Body of pancreas (tissue), 4 donors: ENCODE measurements around the gene GALNT2.

Experiments
- CTCF ChIP-seq, 7 experiments: fragments of 450-650 bp in 4 of 7; fragments of 200-600 bp in 3 of 7; sonication (generic) in 3 of 7; IDR thresholded peaks; one replicate each; pipeline ENCODE4 v1.5.1; 2016 to 2019; ENCODE audit warnings: antibody characterized with exemption in 7 of 7
- POLR2A ChIP-seq, 3 donors: fragments of 450-650 bp; IDR thresholded peaks; one replicate each; pipeline ENCODE4 v1.6.1; 2016; ENCODE audit warnings: antibody characterized with exemption in 3 of 3, mild to moderate bottlenecking in 2 of 3

GRCh38 chr1:230249695-230250480, 182.8 kb downstream of the GALNT2 start:
- TF ChIP-seq CTCF (IDR thresholded peaks at IDR 0.05) (no peak), POLR2A (IDR thresholded peaks at IDR 0.05) (no peak)
